GM21515 (cell line): ENCODE results near the gene CYBRD1.
"Not testable (repeated sequence)": the region's sequence is repeated elsewhere in the genome, so short reads cannot be mapped to it uniquely, and the experiment has no call there.

Source experiments
- ATAC-seq: cut with Tn5 transposase; IDR thresholded peaks from one replicate; pipeline ENCODE4 v1.9.1; 2021; ENCODE audit not compliant: unreplicated experiment

Gene CYBRD1

DNA sequence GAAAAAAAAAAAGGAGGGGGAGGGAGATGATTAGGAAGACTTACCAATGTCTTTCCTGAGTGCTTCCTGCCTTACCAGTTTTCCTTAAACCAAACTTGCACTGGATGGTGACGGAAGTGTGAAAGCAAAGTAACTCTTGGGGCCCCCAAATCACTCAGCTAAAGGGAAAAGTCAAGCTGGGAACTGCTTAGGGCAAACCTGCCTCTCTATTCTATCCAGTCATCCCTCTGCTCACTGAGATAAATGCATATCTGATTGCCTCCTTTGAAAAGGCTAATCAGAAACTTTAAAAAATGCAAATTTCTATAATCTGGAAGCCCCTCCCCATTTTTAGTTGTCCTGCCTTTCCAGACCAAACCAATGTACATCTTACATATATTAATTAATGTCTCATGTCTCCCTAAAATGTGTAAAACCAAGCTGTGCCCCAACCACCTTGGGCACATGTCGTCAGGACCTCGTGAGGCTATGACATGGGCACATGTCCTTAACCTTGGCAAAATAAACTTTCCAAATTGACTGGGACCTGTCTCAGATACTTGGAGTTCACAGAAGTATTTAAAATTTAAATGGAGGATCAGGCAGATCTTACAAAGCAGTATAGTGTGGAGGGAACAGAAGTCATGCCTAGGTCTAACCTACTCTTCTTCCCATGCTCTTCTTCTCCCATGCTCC, 7.2 kb upstream of the CYBRD1 start:
- no peak for ATAC-seq

DNA sequence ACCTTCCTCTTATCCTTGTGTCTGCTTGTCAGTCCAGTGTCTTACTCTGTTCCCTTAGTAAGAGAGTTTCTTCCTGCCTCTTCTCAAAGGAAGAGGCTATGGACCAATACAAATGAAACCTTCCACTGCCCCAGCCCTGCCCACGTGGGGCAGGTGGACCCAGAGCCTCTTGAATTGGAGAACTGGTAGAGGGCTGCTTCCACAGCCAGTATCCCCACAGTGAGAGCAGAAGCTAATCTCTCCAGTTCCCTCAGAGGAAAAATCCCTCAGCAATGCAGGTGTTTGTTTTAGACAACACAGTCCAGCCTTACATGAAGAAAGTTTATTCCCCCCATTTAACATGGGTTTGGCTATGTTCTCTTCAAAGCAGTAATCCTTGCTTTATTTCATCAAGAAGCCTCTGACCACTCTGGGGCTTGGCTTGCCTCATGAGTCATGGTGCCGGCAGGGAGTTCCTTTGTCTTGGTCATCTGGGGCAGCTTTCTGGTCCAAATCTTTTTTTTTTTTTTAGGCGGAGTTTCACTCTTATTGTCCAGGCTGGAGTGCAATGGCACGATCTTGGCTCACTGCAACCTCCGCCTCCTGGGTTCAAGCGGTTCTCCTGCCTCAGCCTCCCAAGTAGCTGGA, 6.5 kb upstream of the CYBRD1 start:
- ATAC-seq = no peak

DNA sequence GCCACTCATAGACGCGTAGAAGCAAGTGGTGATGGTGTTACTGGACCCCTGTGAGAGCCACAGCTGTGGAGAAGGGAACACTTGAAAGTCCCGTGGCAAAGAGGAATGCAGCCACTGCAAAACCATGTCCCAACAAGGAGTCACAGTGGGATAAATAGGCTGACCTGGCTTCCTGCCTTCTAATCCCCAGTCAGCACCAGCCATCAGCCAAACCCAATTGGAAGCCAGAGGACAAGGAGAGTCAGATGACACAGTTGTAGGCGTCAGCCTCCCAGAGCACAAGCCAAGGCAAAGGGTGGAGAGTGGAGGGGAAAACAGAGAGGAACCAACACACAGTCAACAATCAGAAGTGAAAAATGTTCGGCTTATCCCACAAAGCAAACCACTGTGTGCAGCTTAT, 5.5 kb upstream of the CYBRD1 start:
- ATAC-seq = no peak

DNA sequence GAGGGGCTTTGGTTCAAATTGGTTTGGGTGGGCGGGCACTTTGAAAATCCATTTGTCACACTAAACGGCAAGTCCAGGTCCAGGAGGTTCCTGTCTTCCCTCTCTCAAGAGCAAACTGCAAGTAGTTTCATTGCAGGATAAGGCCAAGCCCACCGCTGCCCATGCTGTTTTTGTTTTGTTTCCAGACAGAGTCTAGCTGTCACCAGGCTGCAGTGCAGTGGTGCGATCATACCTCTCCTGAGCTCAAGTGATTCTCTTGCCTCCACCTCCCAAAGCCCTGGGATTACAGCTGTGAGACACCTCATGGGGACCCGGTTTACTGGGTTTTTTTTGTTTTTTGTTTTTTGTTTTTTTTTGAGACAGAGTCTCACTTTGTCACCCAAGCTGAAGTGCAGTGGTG, 1.8 kb upstream of the CYBRD1 start:
- ATAC-seq = no peak

DNA sequence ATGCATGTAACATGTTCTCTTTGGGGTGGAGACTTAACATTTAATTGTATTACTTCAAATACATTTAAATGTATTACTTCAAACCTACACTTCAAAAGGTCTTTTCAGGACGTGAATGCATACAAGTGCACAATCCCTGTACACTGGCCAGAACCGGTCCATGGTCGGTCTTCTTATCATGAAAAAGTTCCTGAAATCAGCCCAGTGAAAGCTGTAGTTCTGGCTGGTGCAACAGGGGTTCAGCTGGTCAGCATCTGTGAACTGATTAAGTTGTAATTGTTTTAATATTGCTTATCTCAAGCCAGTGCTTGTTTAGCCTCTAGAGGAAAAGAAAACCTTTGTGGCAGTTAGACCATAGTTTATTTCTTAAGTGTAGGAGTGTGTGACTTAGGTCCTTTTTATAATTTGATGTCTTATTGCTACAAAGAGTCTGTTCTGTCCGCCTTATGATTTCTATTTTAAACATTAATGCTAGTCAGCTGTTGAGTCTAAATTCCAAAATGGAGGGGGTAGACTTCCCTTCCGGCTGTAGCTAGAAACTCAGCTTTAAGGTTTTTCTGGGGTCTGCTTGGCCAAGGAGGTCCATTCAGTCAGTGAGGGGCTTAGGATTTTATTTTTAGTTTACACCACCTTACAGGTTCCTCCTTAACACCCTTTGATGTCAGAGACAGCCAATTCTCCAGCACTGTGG, 768 bp upstream of the CYBRD1 start:
- ATAC-seq = no peak

DNA sequence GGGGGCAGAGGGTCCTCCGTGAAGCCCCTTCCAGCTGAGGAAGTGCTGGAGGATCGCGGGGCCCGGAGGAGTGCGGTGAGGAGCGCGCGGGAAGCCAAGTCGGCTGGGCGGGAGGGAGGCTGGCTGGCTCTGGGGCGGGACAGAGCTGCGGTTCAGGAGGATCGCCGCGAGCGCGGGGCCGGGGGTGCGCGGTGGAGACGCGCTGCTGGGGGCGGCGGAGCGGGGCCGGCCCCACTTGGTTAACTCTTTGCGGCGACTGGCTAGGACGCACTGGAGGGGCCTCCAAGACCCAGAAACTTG, 464 bp downstream of the CYBRD1 start:
- peak; percentile 20 for ATAC-seq

DNA sequence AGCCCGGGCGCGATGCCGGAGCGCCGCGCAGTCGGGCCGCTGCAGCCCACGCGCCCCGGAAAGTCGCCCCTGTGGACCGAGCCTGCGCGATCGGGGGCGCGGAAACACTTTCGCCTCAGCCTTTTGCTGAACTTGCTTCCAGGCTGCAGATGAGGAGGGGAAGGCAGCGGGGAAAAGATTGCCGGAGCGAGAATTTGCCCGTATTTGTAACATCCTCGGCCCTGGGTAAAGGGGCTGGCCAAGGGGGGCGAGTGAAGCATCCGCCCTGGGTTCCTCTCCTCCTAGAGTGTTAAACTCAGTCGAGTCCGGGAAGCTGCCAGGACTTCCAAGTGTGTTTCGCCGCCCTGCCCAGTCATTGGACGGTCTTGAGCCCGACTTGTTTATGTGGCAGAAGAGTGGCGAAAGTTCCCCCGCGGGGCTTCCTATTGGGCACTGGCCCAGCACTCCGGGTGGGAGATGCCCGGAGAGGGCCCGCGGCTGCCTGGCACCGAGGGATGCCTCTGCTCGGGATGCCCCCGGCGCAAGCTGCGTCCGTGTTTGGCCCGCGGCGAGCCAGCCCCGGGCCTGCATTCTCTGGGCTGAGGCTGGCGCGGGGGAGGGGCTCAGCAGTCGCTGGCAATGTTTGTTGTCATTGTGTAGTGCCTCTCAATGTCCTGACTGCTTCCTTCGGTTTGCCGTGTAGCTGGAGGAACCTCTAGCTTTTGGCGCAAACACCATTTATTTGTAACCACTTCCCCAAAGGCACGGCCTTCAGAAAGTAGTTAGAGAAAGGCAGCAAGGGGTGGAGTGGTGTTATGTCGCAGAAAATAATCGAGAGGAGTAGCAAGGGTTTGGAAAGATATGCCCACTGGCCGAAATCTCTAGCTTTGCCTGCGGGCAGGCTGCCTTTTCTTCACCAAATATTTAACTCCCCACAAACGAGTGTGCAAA, 1.1 kb downstream of the CYBRD1 start:
- ATAC-seq = peak; percentile 33

DNA sequence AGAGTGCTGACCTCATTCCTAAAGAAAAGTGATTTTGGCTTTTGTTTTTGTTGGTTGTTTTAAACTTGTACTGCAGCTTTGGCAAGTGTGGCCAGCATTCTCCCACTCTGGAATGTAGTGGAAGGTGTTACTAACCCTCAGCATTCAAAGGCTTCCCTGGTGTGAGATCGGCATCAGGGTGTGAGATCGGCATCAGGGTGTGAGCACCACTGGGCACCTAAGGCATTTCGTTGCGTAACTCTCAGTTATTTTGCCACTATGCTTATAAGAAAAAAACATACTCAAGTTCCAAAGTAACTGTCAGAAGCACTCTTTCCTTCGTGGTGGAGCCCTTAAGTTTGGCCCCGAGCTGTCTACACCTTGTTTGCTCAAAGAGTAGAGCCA, 1.7 kb downstream of the CYBRD1 start:
- no peak for ATAC-seq

DNA sequence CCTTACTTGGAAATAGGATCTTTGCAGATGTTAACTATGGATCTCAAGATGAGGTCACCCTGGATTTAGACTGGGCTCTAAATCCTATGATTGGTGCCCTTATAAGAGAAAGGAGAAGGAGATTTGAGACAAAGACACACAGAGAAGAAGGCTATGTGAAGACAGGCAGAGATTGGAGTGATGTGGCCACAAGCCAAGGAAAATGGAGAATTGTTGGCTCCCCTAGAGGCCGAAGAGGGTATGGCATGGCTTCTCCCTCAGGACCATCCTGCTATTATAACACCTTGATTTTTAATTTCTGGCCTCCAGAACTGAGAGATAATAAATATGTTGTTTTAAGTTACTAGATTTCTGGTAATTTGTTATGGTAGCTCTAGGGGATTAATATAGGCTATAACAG, 7.6 kb downstream of the CYBRD1 start:
- ATAC-seq = no peak

DNA sequence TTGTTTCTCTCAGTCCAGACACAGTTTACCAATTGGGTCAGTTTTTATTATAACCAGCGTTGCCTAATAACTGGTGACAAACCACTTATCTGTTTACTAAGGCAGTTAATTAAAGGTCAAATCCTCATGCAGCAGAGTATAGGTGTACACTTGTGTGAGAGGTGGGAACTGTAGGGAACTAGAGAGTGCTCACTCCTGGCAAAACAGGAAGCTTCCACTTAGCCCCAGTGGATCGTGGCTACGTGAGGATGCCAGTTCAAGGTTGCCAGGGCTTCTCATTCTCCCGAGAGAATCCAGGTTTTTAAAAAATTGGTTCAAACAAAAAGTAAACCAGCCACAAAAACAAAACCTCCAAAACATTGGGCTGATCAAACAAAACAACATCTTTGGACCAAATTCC, 8.1 kb downstream of the CYBRD1 start:
- ATAC-seq = no peak

DNA sequence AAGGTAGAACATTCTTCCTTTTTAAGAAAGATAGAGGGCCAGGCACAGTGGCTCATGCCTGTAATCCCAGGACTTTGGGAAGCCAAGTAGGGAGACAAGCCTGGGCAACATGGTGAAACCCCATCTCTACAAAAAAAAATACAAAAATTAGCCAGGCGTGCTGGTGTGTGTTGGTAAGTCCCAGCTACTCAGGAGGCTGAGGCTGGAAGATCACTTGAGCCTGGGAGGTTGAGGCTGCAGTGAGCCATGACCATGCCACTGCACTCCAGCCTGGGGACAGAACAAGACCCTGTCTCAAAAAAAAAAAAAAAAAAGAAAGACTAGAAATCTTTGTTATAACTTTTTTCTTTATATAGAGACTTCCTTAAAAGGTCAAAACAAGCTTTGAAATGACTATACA, 8.6 kb downstream of the CYBRD1 start:
- not testable (repeated sequence) for ATAC-seq

DNA sequence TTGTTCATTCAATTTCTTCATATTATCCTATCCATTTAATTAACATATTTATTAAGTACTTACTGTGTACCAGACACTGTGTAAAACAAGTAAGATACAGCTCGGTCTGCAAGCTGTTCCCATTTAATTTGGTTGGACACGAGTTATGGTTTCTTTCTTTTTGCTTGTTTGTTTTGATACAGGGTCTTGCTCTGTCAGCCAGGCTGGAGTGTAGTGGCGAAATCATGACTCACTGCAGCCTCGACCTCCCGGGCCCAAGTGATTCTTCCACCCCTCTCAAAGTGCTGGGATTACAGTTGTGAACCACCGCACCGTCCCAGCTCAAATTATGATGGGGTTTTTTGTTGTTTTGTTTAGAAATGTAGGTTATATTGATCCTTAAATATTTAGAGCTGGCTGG, 9.0 kb downstream of the CYBRD1 start:
- no peak for ATAC-seq

DNA sequence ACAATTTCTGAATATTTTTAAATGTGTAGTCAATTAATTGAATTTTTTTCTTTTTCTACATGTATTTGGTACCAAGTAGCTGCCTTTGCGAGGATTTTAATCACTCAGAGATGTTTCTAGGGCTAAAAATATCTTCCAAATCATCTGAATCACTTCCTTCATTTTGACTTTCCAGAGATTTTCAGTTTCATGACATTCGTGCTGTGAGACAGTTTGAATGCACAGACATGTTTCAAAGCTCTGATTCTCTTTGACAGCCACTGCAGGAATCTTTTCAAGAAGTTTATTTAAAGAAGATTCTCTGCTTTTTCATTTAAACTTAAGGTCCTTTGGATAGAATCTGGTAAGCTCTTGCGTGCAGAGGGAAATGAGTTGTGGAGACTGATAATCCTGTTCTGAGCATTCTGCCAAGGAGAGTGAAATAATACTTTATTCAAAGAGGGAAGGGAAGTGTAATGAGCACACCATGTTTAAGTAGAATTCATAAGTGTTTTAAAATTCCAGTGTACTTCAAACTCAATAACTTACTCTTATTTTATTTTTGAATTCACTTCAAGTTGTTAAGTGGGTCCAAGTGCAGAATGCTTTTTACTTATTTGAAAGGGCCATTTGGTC, 9.7 kb downstream of the CYBRD1 start:
- no peak for ATAC-seq

DNA sequence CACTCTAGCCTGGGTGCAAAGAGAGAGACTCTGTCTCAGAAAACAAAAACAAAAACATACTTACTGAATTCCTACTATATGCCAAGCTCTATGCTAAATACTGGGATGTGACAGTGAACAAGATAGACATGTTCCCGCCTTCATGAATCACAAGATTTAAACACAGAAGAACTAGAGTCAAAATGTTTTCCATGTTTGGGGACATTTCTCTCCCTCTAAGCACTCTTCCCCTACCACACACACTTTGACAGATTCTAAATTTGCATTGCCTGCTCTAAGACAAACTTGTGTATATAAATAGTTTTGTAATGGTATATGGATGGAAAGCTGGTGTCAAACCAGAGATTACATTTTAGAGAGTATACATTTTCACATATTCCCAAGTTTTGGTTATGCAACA, 11.1 kb downstream of the CYBRD1 start:
- no peak for ATAC-seq

DNA sequence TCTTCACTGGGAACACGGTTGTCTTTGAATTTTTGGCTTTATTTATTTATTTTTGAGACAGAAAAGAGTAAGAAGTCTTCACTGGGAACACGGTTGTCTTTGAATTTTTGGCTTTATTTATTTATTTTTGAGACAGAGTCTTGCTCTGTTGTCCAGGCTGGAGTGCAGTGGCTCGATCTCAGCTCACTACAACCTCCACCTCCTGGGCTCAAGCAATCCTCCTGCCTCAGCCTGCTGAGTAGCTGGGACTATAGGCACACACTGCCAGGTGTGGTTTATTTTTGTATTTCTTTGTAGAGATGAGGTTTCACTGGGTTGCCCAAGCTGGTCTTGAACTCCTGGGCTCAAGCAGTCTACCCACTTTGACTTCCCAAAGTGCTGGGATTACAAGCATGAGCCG, 13.3 kb downstream of the CYBRD1 start:
- ATAC-seq = not testable (repeated sequence)

DNA sequence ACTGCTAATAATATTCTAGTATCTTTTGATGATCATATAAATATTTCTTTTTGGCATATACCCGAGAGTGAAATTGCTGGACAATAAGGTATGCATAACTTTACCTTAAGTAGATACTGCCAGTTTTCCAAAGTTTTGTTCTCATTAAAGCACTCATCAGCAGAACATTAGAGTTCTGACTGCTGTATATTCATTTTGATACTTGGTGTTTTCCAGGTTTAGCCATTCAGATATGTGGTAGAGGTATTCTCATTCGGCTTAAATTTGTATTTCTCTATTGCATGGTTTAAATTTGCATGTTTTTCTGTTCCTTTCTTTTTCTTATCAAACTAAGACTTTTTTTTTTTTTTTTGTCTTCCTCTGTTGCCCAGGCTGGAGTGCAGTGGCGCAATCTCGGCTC, 18.2 kb downstream of the CYBRD1 start:
- ATAC-seq = no peak

DNA sequence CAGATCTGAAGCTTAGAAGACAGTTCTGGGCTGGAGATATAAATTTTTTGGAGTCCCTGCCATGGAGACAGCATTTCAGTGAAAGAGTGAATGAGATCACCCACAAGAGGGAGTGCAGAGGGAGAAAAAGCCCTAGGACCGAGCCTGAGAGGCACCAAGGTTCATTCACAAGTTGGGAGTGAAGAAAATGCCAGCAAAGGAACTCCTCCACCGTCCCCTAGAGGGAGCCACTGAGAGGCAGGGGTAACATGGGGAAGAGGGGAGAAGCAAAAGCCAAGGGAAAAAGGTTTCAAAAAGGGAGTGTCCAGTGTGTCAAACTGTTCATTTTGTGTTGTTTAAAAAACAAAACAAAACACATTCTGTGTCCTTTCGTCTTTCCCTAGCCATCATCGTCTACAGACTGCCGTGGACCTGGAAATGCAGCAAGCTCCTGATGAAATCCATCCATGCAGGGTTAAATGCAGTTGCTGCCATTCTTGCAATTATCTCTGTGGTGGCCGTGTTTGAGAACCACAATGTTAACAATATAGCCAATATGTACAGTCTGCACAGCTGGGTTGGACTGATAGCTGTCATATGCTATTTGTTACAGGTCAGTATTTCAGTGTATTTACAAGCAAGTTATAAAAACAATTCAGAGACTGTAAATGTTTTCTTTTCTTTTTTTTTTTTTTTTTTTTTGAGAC, 19.1 kb downstream of the CYBRD1 start:
- no peak for ATAC-seq

DNA sequence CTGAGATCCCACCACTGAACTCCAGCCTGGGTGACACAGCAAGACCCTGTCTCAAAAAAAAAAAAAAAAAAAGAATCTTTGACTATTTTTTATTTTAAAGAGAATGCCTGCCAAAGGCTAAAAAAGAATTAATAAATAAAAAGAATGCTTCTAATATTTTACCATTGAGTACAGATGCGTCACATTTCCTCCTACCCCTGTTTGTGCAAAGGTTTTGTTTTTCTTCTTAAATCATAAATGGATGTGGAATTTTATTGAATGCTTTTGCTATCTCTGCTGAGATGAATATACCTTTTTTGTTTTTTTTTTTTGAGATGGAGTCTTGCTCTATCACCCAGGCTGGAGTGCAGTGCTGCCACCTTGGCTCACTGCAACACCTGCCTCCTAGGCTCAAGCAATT, 22.8 kb downstream of the CYBRD1 start:
- ATAC-seq = no peak

DNA sequence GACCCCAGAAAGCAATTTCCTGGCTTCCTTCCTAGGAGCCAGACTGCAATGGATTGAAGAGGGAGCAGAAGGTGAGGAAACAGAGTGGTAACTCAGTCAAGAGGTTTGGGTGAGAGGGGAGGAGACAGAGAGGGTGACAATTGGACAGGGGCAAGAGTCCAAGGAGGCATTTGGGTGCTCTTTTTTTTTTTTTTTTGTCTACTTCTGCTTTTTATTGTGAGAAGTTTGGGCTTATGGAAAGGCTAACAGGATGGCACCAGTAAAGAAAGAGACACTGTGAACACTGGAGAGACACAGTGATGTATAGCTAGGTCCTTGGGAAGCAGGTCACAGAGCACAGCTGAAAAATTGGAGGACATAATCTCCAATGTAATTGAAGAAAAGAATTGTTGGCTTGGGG, 25.0 kb downstream of the CYBRD1 start:
- no peak for ATAC-seq

DNA sequence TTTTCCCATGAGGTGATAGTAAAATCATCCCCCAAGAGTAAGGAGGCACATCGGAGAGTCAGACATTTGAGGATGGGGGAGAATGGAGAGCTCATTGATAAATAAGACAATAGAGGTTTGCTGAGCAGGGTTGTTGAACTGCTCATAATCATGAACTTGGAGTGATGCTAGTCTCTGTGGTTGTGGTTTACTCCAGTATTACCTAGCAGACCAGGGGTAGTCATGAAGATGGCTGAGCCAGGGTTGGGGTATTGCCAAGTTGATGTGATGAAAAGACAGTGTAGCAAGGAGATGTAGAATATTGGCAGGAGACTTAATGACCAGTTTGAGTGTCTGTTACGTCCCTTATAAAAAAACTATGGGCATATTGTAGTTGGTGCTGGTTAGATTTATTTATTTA, 25.4 kb downstream of the CYBRD1 start:
- ATAC-seq = no peak

DNA sequence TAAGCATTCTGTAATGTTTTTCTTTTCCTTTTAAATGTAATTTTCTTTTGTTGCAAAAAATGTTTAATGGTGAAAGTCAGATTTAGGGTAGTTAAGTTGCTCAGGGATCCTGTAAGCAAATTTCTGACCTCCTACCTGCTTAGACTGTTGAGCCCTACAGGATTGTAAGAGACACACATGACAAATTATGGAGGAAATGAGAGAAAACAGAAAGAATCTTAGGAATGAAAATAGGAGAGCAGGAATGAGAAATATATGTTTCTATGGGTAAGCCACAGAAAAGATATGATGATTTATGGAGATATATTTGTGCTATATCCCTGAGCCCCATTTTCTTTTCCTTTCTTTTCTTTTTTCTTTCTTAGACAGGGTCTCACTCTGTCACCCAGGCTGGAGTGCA, 28.3 kb downstream of the CYBRD1 start:
- no peak for ATAC-seq
